ENCODE measurements around the gene APOO.

- TF ChIP-seq POLR2AphosphoS5 (IDR thresholded peaks at IDR 0.05; ENCODE audit: low read depth, low read length) (no peak), POLR2A (IDR thresholded peaks at IDR 0.05; ENCODE audit: low read depth, low read length) (no peak)
Observed at GRCh38 chrX:23810279-23810678, 97.5 kb downstream of the APOO start.
